Lower leg skin (tissue), 3 donors: ENCODE data around the gene PARD6B.

Experiments used
- CTCF ChIP-seq, 3 donors: fragments of 450-650 bp; IDR thresholded peaks; one replicate each; pipeline ENCODE4 v1.5.1; 2016; ENCODE audit warnings: antibody characterized with exemption in 3 of 3, mild to moderate bottlenecking in 3 of 3, moderate library complexity in 2 of 3
- POLR2A ChIP-seq, 2 donors: fragments of 450-650 bp; IDR thresholded peaks; one replicate each; pipeline ENCODE4 v1.6.1; 2016 to 2017; ENCODE audit warnings: antibody characterized with exemption in 2 of 2, mild to moderate bottlenecking in 1 of 2, moderate library complexity in 1 of 2

GRCh38 chr20:50729901-50730764 is 1.2 kb upstream of the PARD6B start:
- TF ChIP-seq CTCF (IDR thresholded peaks at IDR 0.05): no peak
- TF ChIP-seq POLR2A (IDR thresholded peaks at IDR 0.05): no peak
